Esophagus squamous epithelium (tissue), 4 donors: ENCODE results near the gene REG4.

Experiments used
- POLR2A ChIP-seq, 4 donors: fragments of 450-650 bp; IDR thresholded peaks; one replicate each; pipeline ENCODE4 v1.6.1; 2017; ENCODE audit warnings: antibody characterized with exemption in 4 of 4, mild to moderate bottlenecking in 4 of 4, moderate library complexity in 3 of 4
- TF ChIP-seq, protein P1 (sequence below), 6 experiments: fragments of 450-650 bp in 4 of 6; fragments of 200-600 bp in 2 of 6; sonication (generic) in 2 of 6; IDR thresholded peaks; one replicate each; pipeline ENCODE4 v1.5.1; 2016 to 2019; ENCODE audit warnings: antibody characterized with exemption in 6 of 6, mild to moderate bottlenecking in 4 of 6, moderate library complexity in 4 of 6

DNA sequence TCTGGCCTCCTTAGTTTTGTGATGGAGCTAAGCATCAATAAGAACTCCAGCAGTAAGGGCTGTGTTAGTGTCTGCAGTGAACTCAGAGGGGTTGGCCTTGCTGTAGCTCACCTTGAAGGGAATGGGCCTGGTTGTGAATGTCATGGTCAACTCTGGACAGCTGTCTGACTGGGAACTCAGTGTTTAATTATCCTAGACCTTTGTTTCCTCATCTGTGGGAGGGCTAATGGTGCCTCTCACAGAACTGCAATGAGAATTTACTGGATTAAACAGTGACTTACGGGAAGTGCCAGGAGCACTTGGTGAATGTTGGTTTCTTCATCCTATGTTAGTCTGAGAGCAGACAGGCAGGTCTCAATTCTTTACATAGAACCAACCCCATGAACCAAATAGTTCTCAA lies 66.2 kb downstream of the REG4 start:
- TF ChIP-seq, protein P1, sequence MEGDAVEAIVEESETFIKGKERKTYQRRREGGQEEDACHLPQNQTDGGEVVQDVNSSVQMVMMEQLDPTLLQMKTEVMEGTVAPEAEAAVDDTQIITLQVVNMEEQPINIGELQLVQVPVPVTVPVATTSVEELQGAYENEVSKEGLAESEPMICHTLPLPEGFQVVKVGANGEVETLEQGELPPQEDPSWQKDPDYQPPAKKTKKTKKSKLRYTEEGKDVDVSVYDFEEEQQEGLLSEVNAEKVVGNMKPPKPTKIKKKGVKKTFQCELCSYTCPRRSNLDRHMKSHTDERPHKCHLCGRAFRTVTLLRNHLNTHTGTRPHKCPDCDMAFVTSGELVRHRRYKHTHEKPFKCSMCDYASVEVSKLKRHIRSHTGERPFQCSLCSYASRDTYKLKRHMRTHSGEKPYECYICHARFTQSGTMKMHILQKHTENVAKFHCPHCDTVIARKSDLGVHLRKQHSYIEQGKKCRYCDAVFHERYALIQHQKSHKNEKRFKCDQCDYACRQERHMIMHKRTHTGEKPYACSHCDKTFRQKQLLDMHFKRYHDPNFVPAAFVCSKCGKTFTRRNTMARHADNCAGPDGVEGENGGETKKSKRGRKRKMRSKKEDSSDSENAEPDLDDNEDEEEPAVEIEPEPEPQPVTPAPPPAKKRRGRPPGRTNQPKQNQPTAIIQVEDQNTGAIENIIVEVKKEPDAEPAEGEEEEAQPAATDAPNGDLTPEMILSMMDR (IDR thresholded peaks at IDR 0.05), result no peak
- no peak for TF ChIP-seq POLR2A (IDR thresholded peaks at IDR 0.05)
